Measurements from ENCODE around the gene CDH18. TPM values are rescaled to one million over a fixed set of nuclear protein-coding genes. Genes with fewer than 3 reads are reported as not detected.

Gene CDH18
- total and polyA plus RNA-seq, 2 donors from 2014 or later = not detected

GRCh38 chr5:19616701-19617215 lies 371.2 kb downstream of the CDH18 start:
- DNase-seq = no peak
- H3K9me3 ChIP-seq (ENCODE audit: control insufficient read depth in 2 of 3, insufficient read depth in 1 of 3, low read length in 3 of 3) = no peaks in the 10 kb centered on the region
- TF ChIP-seq, protein P1, sequence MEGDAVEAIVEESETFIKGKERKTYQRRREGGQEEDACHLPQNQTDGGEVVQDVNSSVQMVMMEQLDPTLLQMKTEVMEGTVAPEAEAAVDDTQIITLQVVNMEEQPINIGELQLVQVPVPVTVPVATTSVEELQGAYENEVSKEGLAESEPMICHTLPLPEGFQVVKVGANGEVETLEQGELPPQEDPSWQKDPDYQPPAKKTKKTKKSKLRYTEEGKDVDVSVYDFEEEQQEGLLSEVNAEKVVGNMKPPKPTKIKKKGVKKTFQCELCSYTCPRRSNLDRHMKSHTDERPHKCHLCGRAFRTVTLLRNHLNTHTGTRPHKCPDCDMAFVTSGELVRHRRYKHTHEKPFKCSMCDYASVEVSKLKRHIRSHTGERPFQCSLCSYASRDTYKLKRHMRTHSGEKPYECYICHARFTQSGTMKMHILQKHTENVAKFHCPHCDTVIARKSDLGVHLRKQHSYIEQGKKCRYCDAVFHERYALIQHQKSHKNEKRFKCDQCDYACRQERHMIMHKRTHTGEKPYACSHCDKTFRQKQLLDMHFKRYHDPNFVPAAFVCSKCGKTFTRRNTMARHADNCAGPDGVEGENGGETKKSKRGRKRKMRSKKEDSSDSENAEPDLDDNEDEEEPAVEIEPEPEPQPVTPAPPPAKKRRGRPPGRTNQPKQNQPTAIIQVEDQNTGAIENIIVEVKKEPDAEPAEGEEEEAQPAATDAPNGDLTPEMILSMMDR (IDR thresholded peaks at IDR 0.05; ENCODE audit: borderline replicate concordance, extremely low read depth, insufficient read depth) = no peak
- H3K4me3 ChIP-seq (ENCODE audit: low read length in 3 of 3) = no peak overlapping the region
- H3K4me1 ChIP-seq (ENCODE audit: control insufficient read depth in 2 of 3, insufficient read depth in 2 of 3, low read depth in 1 of 3, low read length in 3 of 3) = no peaks in the 10 kb centered on the region
- H3K27me3 ChIP-seq (ENCODE audit: control insufficient read depth, insufficient read depth, low read length) = no peaks in the 10 kb centered on the region
- FAIRE-seq = no peak
- H3K36me3 ChIP-seq (ENCODE audit: control insufficient read depth in 2 of 3, insufficient read depth in 3 of 3, low read length in 3 of 3) = no peaks in the 10 kb centered on the region
- no peak overlapping the region for H3K27ac ChIP-seq (ENCODE audit: low read depth in 2 of 2, low read length in 2 of 2)
- H3K9ac ChIP-seq (ENCODE audit: low read length in 3 of 3) = no peak overlapping the region
- intact Hi-C loops (cut with DNase I) = no loop called here

DNA sequence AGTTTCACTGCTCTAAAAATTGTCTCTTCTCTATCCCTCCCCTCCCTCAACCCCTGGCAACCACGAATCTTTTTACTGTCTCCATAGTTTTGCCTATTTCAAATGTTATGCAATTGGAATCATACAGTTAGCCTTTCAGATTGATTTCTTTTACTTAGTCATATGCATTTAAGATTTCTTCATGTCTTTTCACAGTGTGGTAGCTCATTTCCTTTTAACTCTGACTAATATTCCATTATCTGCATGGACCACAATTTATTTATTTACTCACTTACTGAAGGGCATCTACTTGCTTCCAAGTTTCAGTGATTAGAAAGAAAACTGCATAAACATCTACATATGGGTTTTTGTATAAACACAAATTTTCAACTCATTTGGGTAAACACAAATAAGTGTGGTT lies 372.3 kb downstream of the CDH18 start:
- FAIRE-seq (no peak), DNase-seq (no peak)

DNA sequence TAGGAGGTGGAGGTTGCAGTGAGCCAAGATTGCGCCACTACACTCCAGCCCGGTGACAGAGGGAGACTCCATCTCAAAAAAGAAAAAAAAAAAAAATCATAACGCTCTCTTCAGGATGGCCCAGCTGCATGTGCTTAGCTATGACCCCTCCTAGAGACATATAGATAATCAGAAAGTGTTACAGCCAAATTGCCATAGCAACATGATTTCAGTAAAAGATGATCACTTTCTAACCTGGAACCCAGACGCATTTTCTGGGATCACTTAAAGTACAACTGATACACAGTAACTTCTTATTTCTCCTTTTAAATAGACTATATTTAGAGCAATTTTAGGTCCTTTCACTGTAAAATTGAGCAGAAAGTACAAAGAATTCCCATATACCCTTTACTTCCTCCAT lies 372.9 kb downstream of the CDH18 start:
- no peak for DNase-seq
- intact Hi-C loops (cut with DNase I) = no loop called here
- no peak overlapping the region for H3K9ac ChIP-seq (ENCODE audit: low read length in 3 of 3)
- no peaks in the 10 kb centered on the region for H3K4me1 ChIP-seq (ENCODE audit: control insufficient read depth in 2 of 3, insufficient read depth in 2 of 3, low read depth in 1 of 3, low read length in 3 of 3)
- H3K9me3 ChIP-seq (ENCODE audit: control insufficient read depth in 2 of 3, insufficient read depth in 1 of 3, low read length in 3 of 3) = no peaks in the 10 kb centered on the region
- H3K27me3 ChIP-seq (ENCODE audit: control insufficient read depth, insufficient read depth, low read length) = no peaks in the 10 kb centered on the region
- TF ChIP-seq, protein P1 (IDR thresholded peaks at IDR 0.05; ENCODE audit: borderline replicate concordance, extremely low read depth, insufficient read depth) = no peak
- no peak for FAIRE-seq
- H3K36me3 ChIP-seq (ENCODE audit: control insufficient read depth in 2 of 3, insufficient read depth in 3 of 3, low read length in 3 of 3) = no peaks in the 10 kb centered on the region
- H3K27ac ChIP-seq (ENCODE audit: low read depth in 2 of 2, low read length in 2 of 2) = no peak overlapping the region
- H3K4me3 ChIP-seq (ENCODE audit: low read length in 3 of 3) = no peak overlapping the region

More for the DNA sequence above, 372.3 kb downstream of the CDH18 start:
- no peaks in the 10 kb centered on the region for H3K36me3 ChIP-seq (ENCODE audit: control insufficient read depth in 2 of 3, insufficient read depth in 3 of 3, low read length in 3 of 3)
- H3K9me3 ChIP-seq (ENCODE audit: control insufficient read depth in 2 of 3, insufficient read depth in 1 of 3, low read length in 3 of 3) = no peaks in the 10 kb centered on the region
- intact Hi-C loops (cut with DNase I) = no loop called here
- H3K27ac ChIP-seq (ENCODE audit: low read depth in 2 of 2, low read length in 2 of 2) = no peak overlapping the region
- H3K27me3 ChIP-seq (ENCODE audit: control insufficient read depth, insufficient read depth, low read length) = no peaks in the 10 kb centered on the region
- TF ChIP-seq, protein P1 (IDR thresholded peaks at IDR 0.05; ENCODE audit: borderline replicate concordance, extremely low read depth, insufficient read depth) = no peak
- no peak overlapping the region for H3K4me3 ChIP-seq (ENCODE audit: low read length in 3 of 3)
- no peak overlapping the region for H3K9ac ChIP-seq (ENCODE audit: low read length in 3 of 3)
- no peaks in the 10 kb centered on the region for H3K4me1 ChIP-seq (ENCODE audit: control insufficient read depth in 2 of 3, insufficient read depth in 2 of 3, low read depth in 1 of 3, low read length in 3 of 3)

DNA sequence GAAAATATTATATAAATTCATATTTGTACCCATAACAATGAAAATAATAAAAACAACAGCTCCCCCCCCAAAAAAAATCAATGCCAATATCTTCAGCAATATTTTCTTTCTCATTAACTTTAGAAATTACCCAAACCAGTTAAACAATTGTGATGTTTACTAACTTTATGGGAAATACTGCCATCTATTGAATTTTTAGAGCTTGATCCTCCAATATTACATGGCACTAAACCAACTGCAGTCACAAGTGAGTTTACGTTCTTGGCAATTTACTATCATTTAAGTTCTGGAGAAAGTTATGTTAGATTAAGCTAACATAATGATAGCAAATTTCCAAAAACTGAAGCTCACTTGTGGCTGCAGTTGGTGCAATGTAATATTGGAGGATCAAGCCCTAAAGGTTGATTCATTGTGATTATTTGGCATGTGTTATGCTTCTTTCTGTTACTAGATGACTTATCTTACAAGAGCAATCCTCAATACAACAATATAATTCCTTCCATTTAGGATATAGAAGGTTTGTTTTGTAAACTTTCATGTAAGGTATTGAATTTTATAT lies 379.5 kb downstream of the CDH18 start:
- Histone ChIP-seq H3K27ac (ENCODE audit: low read depth in 2 of 2, low read length in 2 of 2) (no peak overlapping the region), H3K9me3 (ENCODE audit: control insufficient read depth in 2 of 3, insufficient read depth in 1 of 3, low read length in 3 of 3) (no peaks in the 10 kb centered on the region), H3K27me3 (ENCODE audit: control insufficient read depth, insufficient read depth, low read length) (no peaks in the 10 kb centered on the region), H3K4me1 (ENCODE audit: control insufficient read depth in 2 of 3, insufficient read depth in 2 of 3, low read depth in 1 of 3, low read length in 3 of 3) (no peaks in the 10 kb centered on the region), H3K4me3 (ENCODE audit: low read length in 3 of 3) (no peak overlapping the region), H3K9ac (ENCODE audit: low read length in 3 of 3) (no peak overlapping the region), H3K36me3 (ENCODE audit: control insufficient read depth in 2 of 3, insufficient read depth in 3 of 3, low read length in 3 of 3) (no peaks in the 10 kb centered on the region)
- intact Hi-C loops (cut with DNase I) = no loop called here
- no peak for FAIRE-seq
- peak in 2 of 5 donors; percentile 1 to 7 for DNase-seq
- TF ChIP-seq, protein P1 (IDR thresholded peaks at IDR 0.05; ENCODE audit: borderline replicate concordance, extremely low read depth, insufficient read depth) = no peak

Measured in kidney (tissue), 14 donors.